MM.1S (cell line): Measurements from ENCODE around the gene PLXNA4.

ENCODE experiments used
- DNase-seq: peaks from one replicate; pipeline ENCODE4 v3.0.0-alpha.2; 2015
- H2AFZ ChIP-seq: fragments of 300-600 bp; sonication (generic); 2 replicates; pipeline ENCODE4 v1.6.0; 2016; ENCODE audit warnings: antibody characterized with exemption, low read length
- H3F3A ChIP-seq: fragments of 300-600 bp; sonication (generic); 2 replicates; pipeline ENCODE4 v1.6.1; 2016; ENCODE audit warnings: mild to moderate bottlenecking, antibody characterized with exemption, low read length, moderate library complexity, mixed read lengths; ENCODE audit not compliant: insufficient read depth
- H3K27ac ChIP-seq: fragments of 300-600 bp; sonication (generic); 2 replicates; pipeline ENCODE4 v1.5.1; 2016; ENCODE audit warnings: mild to moderate bottlenecking, low read length
- H3K27me3 ChIP-seq: fragments of 300-600 bp; sonication (generic); replicated peaks from 2 replicates; pipeline ENCODE4 v1.6.0; 2016; ENCODE audit warnings: low read length; ENCODE audit not compliant: insufficient read depth
- H3K36me3 ChIP-seq: fragments of 300-600 bp; sonication (generic); replicated peaks from 2 replicates; pipeline ENCODE4 v1.6.1; 2016; ENCODE audit warnings: mild to moderate bottlenecking, low read length, mixed read lengths; ENCODE audit not compliant: insufficient read depth
- H3K4me1 ChIP-seq: fragments of 300-600 bp; sonication (generic); 2 replicates; pipeline ENCODE4 v1.6.1; 2016; ENCODE audit warnings: low read length, mixed read lengths
- H3K4me2 ChIP-seq: fragments of 300-600 bp; sonication (generic); 2 replicates; pipeline ENCODE4 v1.6.0; 2016; ENCODE audit warnings: low read depth, low read length
- H3K4me3 ChIP-seq: fragments of 300-600 bp; sonication (generic); 2 replicates; pipeline ENCODE4 v1.5.1; 2016; ENCODE audit warnings: low read length, mixed read lengths
- H3K79me2 ChIP-seq: fragments of 300-600 bp; sonication (generic); 2 replicates; pipeline ENCODE4 v1.6.1; 2016; ENCODE audit warnings: mixed run types, low read length, mixed read lengths
- H3K9ac ChIP-seq: fragments of 300-600 bp; sonication (generic); 2 replicates; pipeline ENCODE4 v1.6.1; 2016; ENCODE audit warnings: low read length, mixed read lengths
- H3K9me2 ChIP-seq: fragments of 300-600 bp; sonication (generic); replicated peaks from 2 replicates; pipeline ENCODE4 v1.6.1; 2016; ENCODE audit warnings: mild to moderate bottlenecking, low read length, mixed read lengths; ENCODE audit not compliant: insufficient read depth
- H3K9me3 ChIP-seq: fragments of 300-600 bp; sonication (generic); replicated peaks from 2 replicates; pipeline ENCODE4 v1.6.1; 2016; ENCODE audit warnings: mild to moderate bottlenecking, low read length, mixed read lengths; ENCODE audit not compliant: insufficient read depth
- H4K20me1 ChIP-seq: fragments of 300-600 bp; sonication (generic); 2 replicates; pipeline ENCODE4 v1.6.1; 2016; ENCODE audit warnings: mild to moderate bottlenecking, low read length, moderate library complexity, mixed read lengths; ENCODE audit not compliant: insufficient read depth
- CTCF ChIP-seq: fragments of 300-600 bp; sonication (generic); IDR thresholded peaks from 2 replicates; pipeline ENCODE4 v1.5.1; 2016; ENCODE audit warnings: antibody characterized with exemption, low read length, mixed read lengths
- EZH2 ChIP-seq: fragments of 300-600 bp; sonication (generic); optimal IDR thresholded peaks from 2 replicates; pipeline ENCODE3; 2017; ENCODE audit warnings: low read depth, mild to moderate bottlenecking, antibody characterized with exemption, low read length, mixed read lengths
- EZH2phosphoT487 ChIP-seq: fragments of 300-600 bp; sonication (generic); IDR thresholded peaks from 2 replicates; pipeline ENCODE4 v1.6.1; 2018; ENCODE audit warnings: antibody characterized with exemption, low read length

PLXNA4 gene

GRCh38 chr7:132464740-132465139 lies 111.5 kb downstream of the PLXNA4 start:
- Histone ChIP-seq H3F3A (no peaks in the 10 kb centered on the region), H3K9ac (no peak overlapping the region), H3K9me3 (no peaks in the 10 kb centered on the region), H4K20me1 (no peaks in the 10 kb centered on the region), H3K4me1 (no peaks in the 10 kb centered on the region), H2AFZ (no peak overlapping the region), H3K4me3 (no peak overlapping the region), H3K9me2 (no peaks in the 10 kb centered on the region), H3K27ac (no peak overlapping the region), H3K27me3 (no peaks in the 10 kb centered on the region), H3K79me2 (no peaks in the 10 kb centered on the region), H3K4me2 (no peak overlapping the region), H3K36me3 (no peaks in the 10 kb centered on the region)
- no peak for TF ChIP-seq CTCF
- TF ChIP-seq EZH2: no peak
- no peak for TF ChIP-seq EZH2phosphoT487
- DNase-seq: no peak

GRCh38 chr7:132463922-132464321 lies 112.3 kb downstream of the PLXNA4 start:
- no peak for TF ChIP-seq EZH2
- no peak for TF ChIP-seq EZH2phosphoT487
- H3K9me3 ChIP-seq: no peaks in the 10 kb centered on the region
- no peaks in the 10 kb centered on the region for H3K27me3 ChIP-seq

GRCh38 chr7:132462478-132462877 lies 113.8 kb downstream of the PLXNA4 start:
- no peak for DNase-seq
- H3K4me3 ChIP-seq: no peak overlapping the region
- H3F3A ChIP-seq: no peaks in the 10 kb centered on the region
- no peaks in the 10 kb centered on the region for H4K20me1 ChIP-seq
- no peaks in the 10 kb centered on the region for H3K79me2 ChIP-seq
- no peaks in the 10 kb centered on the region for H3K36me3 ChIP-seq
- H3K9me3 ChIP-seq: no peaks in the 10 kb centered on the region
- H3K27ac ChIP-seq: no peak overlapping the region
- no peaks in the 10 kb centered on the region for H3K27me3 ChIP-seq
- no peaks in the 10 kb centered on the region for H3K9me2 ChIP-seq
- H3K9ac ChIP-seq: no peak overlapping the region
- H2AFZ ChIP-seq: no peak overlapping the region
- TF ChIP-seq CTCF: no peak
- no peak for TF ChIP-seq EZH2
- no peak for TF ChIP-seq EZH2phosphoT487
- H3K4me1 ChIP-seq: no peaks in the 10 kb centered on the region
- no peak overlapping the region for H3K4me2 ChIP-seq

More at GRCh38 chr7:132463922-132464321, 112.3 kb downstream of the PLXNA4 start:
- no peaks in the 10 kb centered on the region for H3K9me2 ChIP-seq
- no peak overlapping the region for H3K27ac ChIP-seq
- H3K4me1 ChIP-seq: no peaks in the 10 kb centered on the region
- no peaks in the 10 kb centered on the region for H3F3A ChIP-seq
- no peak overlapping the region for H3K4me3 ChIP-seq
- H2AFZ ChIP-seq: no peak overlapping the region
- DNase-seq: no peak
- H3K9ac ChIP-seq: no peak overlapping the region
- no peak overlapping the region for H3K4me2 ChIP-seq
- no peaks in the 10 kb centered on the region for H3K36me3 ChIP-seq
- no peaks in the 10 kb centered on the region for H3K79me2 ChIP-seq
- no peaks in the 10 kb centered on the region for H4K20me1 ChIP-seq

GRCh38 chr7:132461032-132461592 lies 115.2 kb downstream of the PLXNA4 start:
- no peak overlapping the region for H3K9ac ChIP-seq
- H2AFZ ChIP-seq: no peak overlapping the region
- no peaks in the 10 kb centered on the region for H3K9me2 ChIP-seq
- H3K36me3 ChIP-seq: no peaks in the 10 kb centered on the region
- no peaks in the 10 kb centered on the region for H3K79me2 ChIP-seq
- no peak overlapping the region for H3K4me2 ChIP-seq
- H3K27ac ChIP-seq: no peak overlapping the region
- H3K4me3 ChIP-seq: no peak overlapping the region
- TF ChIP-seq EZH2 (no peak), CTCF (no peak), EZH2phosphoT487 (no peak)
- no peaks in the 10 kb centered on the region for H4K20me1 ChIP-seq
- DNase-seq: no peak
- no peaks in the 10 kb centered on the region for H3K4me1 ChIP-seq
- no peaks in the 10 kb centered on the region for H3K9me3 ChIP-seq
- no peaks in the 10 kb centered on the region for H3F3A ChIP-seq
- no peaks in the 10 kb centered on the region for H3K27me3 ChIP-seq
